ENCODE results near the gene ABHD17C. TPM values are rescaled to one million over a fixed set of nuclear protein-coding genes. Genes with fewer than 3 reads are reported as not detected.

The ABHD17C gene
- total and polyA plus RNA-seq, 2 donors = 9.0 to 14.3 TPM

DNA sequence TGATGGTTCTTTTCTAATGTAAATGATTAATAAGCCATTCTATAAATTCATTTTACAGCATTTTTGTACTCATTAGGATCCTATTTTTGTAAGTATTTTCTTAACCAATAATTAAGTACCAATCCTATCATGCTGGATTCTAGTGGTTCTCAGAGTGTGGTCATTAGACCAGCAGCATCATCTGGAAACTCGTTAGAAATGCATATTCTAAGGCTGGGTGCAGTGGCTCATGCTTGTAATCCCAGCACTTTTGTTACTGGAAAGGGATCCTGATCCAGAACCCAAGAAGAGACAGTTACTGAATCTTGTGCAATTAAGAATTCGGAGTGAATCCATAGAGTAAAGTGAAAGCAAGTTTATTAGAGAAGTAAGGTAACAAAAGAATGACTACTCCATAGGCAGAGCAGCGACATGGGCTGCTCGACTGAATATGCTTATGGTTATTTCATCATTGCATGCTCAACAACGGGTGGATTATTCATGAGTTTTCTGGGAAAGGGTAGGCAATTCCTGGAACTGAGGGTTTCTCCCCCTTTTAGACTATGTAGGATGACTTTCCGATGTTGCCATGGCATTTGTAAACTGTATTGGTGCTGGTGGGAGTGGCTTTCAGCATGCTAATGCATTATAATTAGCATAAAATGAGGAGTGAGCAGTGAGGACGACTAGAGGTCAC lies 74.2 kb downstream of the ABHD17C start:
- 88% methylated on average over 7 of the region's 7 CpGs for WGBS

DNA sequence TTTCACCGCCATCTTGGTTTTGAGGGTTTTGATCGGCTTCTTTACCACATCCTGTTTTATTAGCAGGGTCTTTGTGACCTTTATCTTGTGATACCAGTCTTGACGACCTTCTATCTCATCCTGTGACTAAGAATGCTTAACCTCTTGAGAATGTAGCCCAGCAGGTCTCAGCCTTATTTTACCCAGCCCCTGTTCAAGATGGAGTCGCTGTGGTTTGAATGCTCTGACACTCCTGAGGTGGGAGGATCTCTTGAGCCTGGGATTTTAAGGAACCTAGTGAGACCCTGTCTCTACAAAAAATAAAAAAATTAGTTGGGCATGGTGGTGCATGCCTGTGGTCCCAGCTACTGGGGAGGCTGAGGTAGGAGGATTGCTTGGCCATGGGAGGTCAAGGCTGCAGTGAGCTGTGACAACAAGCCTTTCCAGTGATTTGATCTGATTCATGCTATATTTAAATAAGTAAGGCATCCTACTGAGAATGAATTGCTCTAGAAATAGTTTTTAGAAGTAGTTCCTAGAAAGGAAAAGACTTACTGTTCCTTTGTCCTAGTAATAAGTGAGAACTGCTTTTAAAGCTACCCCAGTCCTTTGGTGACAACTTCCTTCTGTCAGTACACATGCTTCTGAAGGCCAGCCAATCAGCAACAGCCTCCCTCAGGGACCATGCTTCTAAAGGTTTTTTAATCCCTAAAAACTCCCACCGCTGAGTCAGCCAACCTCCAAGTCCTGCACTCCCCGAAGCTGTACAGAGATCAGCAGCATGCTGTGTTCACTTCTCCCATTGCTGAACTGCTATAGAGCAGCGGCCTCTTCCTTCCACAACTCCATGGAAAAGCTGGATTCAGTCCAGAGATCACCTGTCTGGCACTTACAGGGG lies 75.0 kb downstream of the ABHD17C start:
- Histone ChIP-seq H3K4me3 (ENCODE audit: low read depth, low read length) (no peak overlapping the region), H3K27ac (ENCODE audit: low read depth) (no peak overlapping the region), H3K36me3 (ENCODE audit: insufficient read depth) (no peaks in the 10 kb centered on the region), H3K4me1 (ENCODE audit: insufficient read depth) (no peaks in the 10 kb centered on the region)
- DNase-seq (ENCODE audit: extremely low spot score) = no peak
- 77% methylated on average over 7 of the region's 7 CpGs for WGBS

More for the DNA sequence above, 74.2 kb downstream of the ABHD17C start:
- DNase-seq (ENCODE audit: extremely low spot score) = no peak
- H3K4me1 ChIP-seq (ENCODE audit: insufficient read depth) = no peaks in the 10 kb centered on the region
- no peak overlapping the region for H3K4me3 ChIP-seq (ENCODE audit: low read depth, low read length)
- no peak overlapping the region for H3K27ac ChIP-seq (ENCODE audit: low read depth)
- H3K36me3 ChIP-seq (ENCODE audit: insufficient read depth) = no peaks in the 10 kb centered on the region

DNA sequence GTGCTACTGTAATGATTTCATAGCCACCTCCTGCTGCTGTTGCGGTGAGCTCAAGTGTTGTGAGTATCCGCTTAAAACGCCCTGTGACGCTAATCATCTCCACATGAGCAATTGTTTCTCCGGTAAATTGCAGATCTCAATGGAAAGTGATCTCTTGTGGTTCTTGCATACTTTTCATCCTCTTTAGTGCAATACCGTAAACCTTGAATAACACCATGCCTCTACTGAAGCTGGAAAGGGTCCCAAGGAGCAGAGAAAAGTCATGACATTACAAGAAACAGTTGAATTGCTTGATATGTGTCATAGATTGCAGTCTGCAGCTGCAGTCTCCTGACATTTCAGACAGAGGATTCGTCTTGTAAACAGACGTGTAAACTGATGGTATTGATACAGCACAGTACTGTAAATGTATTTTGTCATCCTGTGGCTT lies 78.0 kb downstream of the ABHD17C start:
- H3K27ac ChIP-seq (ENCODE audit: low read depth) = no peak overlapping the region
- H3K36me3 ChIP-seq (ENCODE audit: insufficient read depth) = no peaks in the 10 kb centered on the region
- no peak overlapping the region for H3K4me3 ChIP-seq (ENCODE audit: low read depth, low read length)
- 78% methylated on average over 8 of the region's 8 CpGs for WGBS
- no peaks in the 10 kb centered on the region for H3K4me1 ChIP-seq (ENCODE audit: insufficient read depth)
- no peak for DNase-seq (ENCODE audit: extremely low spot score)

DNA sequence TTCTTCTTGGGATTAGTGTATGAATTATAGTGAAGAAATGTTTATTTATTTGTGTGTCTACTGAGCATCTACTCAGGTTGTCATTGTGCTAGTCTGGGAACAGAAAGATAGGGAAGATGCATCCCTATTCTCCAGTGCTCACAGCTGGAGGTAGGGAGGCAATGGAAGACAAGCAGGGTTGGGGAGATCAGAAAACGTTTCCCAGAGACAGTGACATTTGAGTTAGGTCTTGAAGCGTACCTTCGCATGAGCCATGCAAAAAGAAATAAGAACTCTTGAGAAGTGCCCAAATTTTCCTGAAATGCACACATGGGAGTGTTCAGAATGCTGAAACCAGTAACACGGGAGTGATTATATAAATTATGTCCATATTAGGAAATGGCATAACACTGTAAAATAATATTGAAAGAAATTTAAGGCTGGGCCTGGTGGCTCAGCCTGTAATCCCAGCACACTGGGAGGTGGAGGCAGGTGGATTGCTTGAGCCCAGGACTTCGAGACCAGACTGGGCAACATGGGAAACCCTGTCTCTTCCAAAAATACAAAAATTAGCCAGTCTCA lies 78.8 kb downstream of the ABHD17C start:
- 61% methylated on average over 5 of the region's 5 CpGs for WGBS
- Histone ChIP-seq H3K36me3 (ENCODE audit: insufficient read depth) (no peaks in the 10 kb centered on the region), H3K27ac (ENCODE audit: low read depth) (no peak overlapping the region), H3K4me3 (ENCODE audit: low read depth, low read length) (no peak overlapping the region), H3K4me1 (ENCODE audit: insufficient read depth) (no peaks in the 10 kb centered on the region)
- no peak for DNase-seq (ENCODE audit: extremely low spot score)

DNA sequence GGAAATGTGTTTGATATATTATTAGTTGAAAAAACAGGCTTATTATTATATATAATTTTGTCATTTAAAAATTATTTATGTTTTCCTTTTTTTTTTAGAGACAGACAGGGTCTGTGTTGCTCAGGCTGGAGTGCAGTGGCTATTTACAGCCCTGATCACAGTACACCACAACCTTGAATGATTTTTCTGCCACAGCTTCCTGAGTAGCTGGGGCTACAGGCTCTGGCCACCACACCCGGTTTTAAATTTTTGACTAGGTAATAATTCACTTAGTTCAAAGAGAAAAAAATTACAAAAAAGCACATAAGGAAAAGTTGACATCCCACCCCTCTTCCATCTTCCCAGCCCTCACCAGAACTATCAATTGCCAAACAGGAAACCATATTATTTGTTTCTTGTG lies 79.4 kb downstream of the ABHD17C start:
- no peak for DNase-seq (ENCODE audit: extremely low spot score)
- Histone ChIP-seq H3K4me3 (ENCODE audit: low read depth, low read length) (no peak overlapping the region), H3K36me3 (ENCODE audit: insufficient read depth) (no peaks in the 10 kb centered on the region), H3K27ac (ENCODE audit: low read depth) (no peak overlapping the region), H3K4me1 (ENCODE audit: insufficient read depth) (no peaks in the 10 kb centered on the region)
- WGBS = 58% methylated on average over 1 of the region's 1 CpG

DNA sequence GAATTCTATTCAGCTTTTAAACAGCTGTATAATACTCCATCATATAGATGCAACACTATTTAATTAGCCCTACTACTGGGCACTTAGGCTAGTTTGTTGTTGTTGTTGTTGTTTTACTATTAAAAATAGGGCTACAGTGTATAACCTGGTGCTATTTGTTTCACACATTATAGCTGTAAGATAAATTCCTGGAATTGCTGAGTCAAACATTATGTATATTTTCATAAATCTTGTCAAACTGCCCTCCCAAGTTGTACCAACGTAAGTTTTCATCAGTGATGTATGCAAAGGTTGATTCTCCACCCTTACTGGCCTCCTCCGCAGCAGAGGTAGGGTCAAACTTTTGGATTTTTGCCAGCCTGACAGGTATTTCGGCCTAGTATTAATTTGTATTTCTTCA lies 80.2 kb downstream of the ABHD17C start:
- 96% methylated on average over 3 of the region's 3 CpGs for WGBS
- no peak for DNase-seq (ENCODE audit: extremely low spot score)
- H3K4me1 ChIP-seq (ENCODE audit: insufficient read depth) = no peaks in the 10 kb centered on the region
- no peaks in the 10 kb centered on the region for H3K36me3 ChIP-seq (ENCODE audit: insufficient read depth)
- H3K27ac ChIP-seq (ENCODE audit: low read depth) = no peak overlapping the region
- H3K4me3 ChIP-seq (ENCODE audit: low read depth, low read length) = no peak overlapping the region

DNA sequence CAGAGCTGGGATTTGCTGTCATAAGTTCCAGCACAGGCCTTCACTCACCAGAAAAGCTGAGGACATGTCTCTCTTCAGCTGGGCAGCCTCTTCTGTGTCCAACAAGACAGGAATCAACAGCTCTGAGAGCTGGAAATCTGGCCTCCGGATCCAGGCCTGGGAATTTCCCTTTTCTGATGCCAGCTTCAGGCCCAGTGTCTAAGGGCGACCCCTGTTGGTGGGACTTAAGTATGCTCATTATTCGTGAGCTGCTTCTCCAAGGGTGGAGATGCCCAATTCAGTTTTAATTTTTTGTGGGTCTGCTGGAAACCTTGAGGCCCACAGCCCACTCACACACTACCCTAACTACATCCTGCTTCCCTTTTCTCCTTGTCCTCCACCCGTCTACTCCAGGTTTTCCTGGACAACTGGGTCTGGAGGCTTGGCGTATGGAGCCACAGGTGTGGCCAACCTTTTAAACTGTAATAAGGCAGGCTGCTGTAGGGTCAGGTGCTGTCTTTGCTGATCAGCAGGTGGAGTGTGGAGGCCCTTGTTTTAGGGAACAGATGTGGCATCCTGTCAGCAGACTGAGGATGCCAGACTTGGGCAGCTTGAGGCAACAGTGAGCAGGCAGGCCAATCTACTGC lies 81.4 kb downstream of the ABHD17C start:
- DNase-seq (ENCODE audit: extremely low spot score) = no peak
- H3K27ac ChIP-seq (ENCODE audit: low read depth) = no peak overlapping the region
- 42% methylated on average over 5 of the region's 5 CpGs for WGBS
- H3K36me3 ChIP-seq (ENCODE audit: insufficient read depth) = no peaks in the 10 kb centered on the region
- H3K4me1 ChIP-seq (ENCODE audit: insufficient read depth) = no peaks in the 10 kb centered on the region
- H3K4me3 ChIP-seq (ENCODE audit: low read depth, low read length) = no peak overlapping the region

DNA sequence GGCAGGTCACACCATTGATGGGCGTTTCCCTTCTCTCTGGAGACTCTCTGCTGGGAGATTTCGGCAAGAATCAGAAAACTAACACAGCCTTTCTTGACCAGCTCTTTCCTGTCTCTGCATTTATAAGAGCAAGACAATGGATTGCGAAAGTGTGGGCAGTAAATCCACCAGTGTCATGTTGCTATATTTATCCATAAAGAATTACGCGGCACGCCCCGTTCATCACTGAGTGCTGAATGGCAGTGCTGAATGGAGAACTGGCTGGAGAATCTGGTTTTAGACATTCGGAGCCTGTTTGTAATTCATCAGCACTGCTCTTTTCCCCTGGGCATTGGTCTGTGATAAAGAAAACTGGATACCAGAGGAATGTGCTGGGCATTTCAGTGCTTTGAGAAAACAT lies 82.0 kb downstream of the ABHD17C start:
- no peak overlapping the region for H3K4me3 ChIP-seq (ENCODE audit: low read depth, low read length)
- H3K4me1 ChIP-seq (ENCODE audit: insufficient read depth) = no peaks in the 10 kb centered on the region
- DNase-seq (ENCODE audit: extremely low spot score) = peak; percentile 11
- no peaks in the 10 kb centered on the region for H3K36me3 ChIP-seq (ENCODE audit: insufficient read depth)
- H3K27ac ChIP-seq (ENCODE audit: low read depth) = no peak overlapping the region
- 37% methylated on average over 8 of the region's 8 CpGs for WGBS

DNA sequence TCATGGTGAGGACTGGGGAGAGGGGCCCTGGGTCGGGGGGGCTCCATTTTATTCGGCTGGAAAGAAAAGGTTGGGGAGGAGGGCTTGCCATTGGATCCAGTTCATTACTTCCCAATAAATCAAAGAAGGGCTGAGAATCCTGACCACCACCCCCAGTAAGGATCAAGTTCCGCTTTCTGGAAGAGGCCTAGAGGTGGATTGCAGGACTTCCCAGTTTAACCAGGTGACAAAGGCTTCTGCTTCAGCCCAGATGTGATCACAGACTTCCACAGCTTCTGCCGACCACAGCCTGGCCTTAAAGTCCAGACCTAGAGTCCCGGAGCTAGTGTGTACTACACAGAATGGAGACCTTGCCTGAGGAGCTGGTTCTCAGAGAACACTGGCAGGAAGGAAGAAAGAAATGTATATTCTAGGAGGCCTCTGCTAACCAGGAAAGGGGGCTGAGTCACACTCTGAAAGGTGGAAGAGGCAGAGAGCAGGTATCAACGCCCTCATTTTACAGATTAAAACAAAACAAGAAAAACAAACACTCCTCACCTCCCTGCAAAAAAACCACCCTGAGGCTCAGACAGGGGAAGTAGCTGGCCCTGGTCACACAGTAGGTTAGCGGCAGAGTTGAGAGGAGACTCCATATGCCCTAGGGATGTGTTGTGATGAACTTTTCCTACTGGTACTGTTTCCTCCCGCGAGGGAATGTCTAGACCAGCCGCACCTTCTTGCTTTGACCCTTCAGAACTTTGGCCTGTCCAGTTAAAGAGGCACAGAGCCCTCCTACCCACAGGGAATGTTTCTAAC lies 82.9 kb downstream of the ABHD17C start:
- 81% methylated on average over 10 of the region's 10 CpGs for WGBS
- Histone ChIP-seq H3K27ac (ENCODE audit: low read depth) (no peak overlapping the region), H3K4me1 (ENCODE audit: insufficient read depth) (no peaks in the 10 kb centered on the region), H3K4me3 (ENCODE audit: low read depth, low read length) (no peak overlapping the region), H3K36me3 (ENCODE audit: insufficient read depth) (no peaks in the 10 kb centered on the region)
- DNase-seq (ENCODE audit: extremely low spot score) = no peak

DNA sequence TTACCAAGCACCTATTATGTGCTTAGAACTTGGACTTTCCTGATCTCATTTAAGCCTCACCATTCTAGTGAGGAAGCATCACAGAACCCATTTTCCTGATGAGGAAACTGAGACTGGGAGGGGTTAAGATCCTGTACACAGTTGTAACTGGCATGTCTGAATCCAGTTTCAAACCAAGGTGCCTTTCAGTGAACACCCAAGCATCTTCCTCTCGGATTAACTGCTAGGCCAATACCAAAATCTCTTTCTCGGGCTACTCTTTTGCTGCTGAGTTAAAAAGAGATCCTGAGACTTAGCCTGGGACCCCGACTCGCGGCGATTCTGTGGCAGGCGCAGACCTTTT lies 83.5 kb downstream of the ABHD17C start:
- WGBS = 26% methylated on average over 7 of the region's 7 CpGs

DNA sequence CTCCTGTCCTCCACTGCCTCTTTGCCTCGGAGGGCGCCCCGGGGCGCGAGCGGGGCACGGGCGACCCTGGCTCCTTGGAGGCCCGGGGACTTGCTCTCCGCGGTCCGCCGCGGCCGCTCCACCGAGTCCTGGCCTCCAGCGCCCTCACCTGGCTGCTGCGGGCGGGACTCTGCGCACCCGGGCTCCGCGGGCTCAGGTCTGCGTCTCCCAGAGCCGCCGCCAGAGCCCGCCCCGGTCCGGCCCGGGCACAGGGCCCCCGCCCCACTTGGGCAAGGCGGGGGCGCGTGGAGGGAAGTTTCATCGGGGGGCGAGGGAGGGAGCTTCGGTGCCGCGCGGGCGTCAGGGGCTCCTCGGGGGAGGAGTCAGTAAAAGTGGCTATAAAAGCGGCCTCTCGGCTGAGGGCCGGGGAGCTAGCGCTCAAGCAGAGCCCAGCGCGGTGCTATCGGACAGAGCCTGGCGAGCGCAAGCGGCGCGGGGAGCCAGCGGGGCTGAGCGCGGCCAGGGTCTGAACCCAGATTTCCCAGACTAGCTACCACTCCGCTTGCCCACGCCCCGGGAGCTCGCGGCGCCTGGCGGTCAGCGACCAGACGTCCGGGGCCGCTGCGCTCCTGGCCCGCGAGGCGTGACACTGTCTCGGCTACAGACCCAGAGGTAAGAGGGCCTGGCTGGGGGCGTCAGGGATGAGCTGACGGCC lies 84.0 kb downstream of the ABHD17C start, which contains the start of gene CEMIP:
CEMIP (plus strand) TSS at position 407 of the 694 bp plus-strand sequence. CDS start 94,510 bp downstream, outside the sequence.
- Histone ChIP-seq H3K4me1 (ENCODE audit: insufficient read depth) (no peaks in the 10 kb centered on the region), H3K36me3 (ENCODE audit: insufficient read depth) (no peaks in the 10 kb centered on the region), H3K27ac (ENCODE audit: low read depth) (no peak within 1 kb of the TSS), H3K4me3 (ENCODE audit: low read depth, low read length) (peak within 1 kb of the TSS; percentile 32)
- no peak for DNase-seq (ENCODE audit: extremely low spot score)
- WGBS = under 1% methylated on average over 75 of the region's 75 CpGs

More for the DNA sequence above, 83.5 kb downstream of the ABHD17C start:
- no peaks in the 10 kb centered on the region for H3K36me3 ChIP-seq (ENCODE audit: insufficient read depth)
- H3K4me1 ChIP-seq (ENCODE audit: insufficient read depth) = no peaks in the 10 kb centered on the region
- no peak overlapping the region for H3K27ac ChIP-seq (ENCODE audit: low read depth)
- no peak for DNase-seq (ENCODE audit: extremely low spot score)
- peak overlapping the region; percentile 32 for H3K4me3 ChIP-seq (ENCODE audit: low read depth, low read length)

DNA sequence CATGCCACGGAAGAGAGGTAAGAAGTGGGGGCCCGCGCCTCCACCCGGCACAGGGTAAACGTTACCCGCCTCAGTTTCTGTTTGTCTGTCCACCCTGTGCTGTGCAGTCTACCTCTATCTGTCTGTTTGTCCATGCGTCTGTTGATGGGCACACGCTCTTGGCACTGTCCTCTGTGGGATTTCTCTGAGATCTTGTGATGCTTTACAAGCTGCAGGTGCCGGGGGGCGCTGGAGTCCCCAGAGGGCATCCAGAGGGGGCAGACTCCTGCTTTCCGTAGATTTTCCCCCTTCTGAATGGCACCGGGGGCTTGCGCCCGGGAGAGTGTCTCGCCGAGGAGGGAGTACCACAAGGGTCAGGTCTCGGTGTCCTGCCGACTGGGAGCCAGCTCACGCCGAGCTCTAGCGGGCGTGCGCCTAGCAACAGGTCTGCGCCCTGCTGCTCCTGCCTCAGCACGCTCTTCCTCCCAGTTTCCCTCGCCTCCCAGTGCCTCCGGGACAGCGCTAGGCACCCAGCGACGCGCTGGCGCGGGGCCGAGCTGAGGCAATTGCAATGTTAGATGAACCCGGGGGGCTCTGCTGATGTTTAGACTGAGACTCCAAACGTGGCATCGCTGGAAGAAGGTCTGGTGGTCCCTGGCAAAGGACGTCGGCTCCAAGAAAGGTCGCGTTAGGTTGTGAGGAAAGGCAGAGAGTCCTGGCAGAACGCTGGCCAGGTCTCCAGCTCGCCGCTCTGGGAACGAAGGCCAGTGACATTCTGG lies 84.7 kb downstream of the ABHD17C start:
- no peak for DNase-seq (ENCODE audit: extremely low spot score)
- Histone ChIP-seq H3K4me3 (ENCODE audit: low read depth, low read length) (peak overlapping the region; percentile 32), H3K36me3 (ENCODE audit: insufficient read depth) (no peaks in the 10 kb centered on the region), H3K4me1 (ENCODE audit: insufficient read depth) (no peaks in the 10 kb centered on the region), H3K27ac (ENCODE audit: low read depth) (no peak overlapping the region)
- 2% methylated on average over 45 of the region's 45 CpGs for WGBS

Data from urinary bladder (tissue), 4 donors.